HG02884 (cell line): ENCODE measurements around the gene MACC1.
"Not testable (repeated sequence)": the region's sequence is repeated elsewhere in the genome, so short reads cannot be mapped to it uniquely, and the experiment has no call there.

Experiments
- ATAC-seq: cut with Tn5 transposase; IDR thresholded peaks from one replicate; pipeline ENCODE4 v1.9.1; 2021; ENCODE audit warnings: mild to moderate bottlenecking, moderate library complexity; ENCODE audit not compliant: unreplicated experiment

MACC1 gene

DNA sequence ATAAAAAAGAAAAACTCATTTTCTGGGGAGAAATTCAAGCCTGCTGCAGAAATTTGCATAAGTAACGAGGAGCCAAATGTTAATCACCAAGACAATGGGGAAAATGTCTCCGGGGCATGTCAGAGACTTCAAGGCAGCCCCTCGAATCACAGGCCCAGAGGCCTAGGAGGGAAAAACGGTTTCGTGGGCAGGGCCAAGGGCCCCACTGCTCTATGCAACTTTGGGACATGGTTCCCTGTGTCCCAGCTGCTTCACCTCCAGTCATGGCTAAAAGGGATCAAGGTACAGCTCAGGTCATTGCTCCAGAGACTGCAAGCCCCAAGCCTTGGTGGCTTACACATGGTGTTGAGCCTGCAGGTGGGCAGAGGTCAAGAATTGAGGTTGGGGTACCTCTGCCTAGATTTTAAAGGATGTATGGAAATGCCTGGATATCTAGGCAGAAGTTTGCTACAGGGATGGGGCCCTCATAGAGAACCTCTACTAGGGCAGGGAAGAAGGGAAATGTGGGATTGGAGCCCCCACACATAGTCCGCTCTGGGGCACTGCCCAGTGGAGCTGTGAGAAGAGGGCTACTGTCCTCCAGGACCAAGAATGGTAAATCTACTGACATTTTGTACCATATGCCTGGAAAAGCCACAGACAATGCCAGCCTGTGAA is 8.4 kb downstream of the MACC1 start:
- ATAC-seq, result no peak

DNA sequence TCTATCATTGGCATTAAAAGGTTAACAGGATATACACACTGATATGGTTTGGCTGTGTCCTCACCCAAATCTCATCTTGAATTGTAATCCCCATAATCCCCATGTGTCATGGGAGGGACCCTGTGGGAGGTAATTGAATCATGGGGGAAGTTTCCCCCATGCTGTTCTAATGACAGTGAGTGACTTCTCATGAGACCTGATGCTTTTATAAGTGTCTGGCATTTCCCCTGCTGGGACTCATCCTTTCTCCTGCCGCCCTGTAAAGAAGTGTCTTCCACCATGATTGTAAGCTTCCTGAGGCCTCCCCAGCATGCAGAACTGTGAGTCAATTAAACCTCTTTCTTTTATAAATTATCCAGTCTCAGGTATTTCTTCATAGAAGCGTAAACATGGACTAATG is 9.4 kb downstream of the MACC1 start:
- ATAC-seq, result not testable (repeated sequence)

DNA sequence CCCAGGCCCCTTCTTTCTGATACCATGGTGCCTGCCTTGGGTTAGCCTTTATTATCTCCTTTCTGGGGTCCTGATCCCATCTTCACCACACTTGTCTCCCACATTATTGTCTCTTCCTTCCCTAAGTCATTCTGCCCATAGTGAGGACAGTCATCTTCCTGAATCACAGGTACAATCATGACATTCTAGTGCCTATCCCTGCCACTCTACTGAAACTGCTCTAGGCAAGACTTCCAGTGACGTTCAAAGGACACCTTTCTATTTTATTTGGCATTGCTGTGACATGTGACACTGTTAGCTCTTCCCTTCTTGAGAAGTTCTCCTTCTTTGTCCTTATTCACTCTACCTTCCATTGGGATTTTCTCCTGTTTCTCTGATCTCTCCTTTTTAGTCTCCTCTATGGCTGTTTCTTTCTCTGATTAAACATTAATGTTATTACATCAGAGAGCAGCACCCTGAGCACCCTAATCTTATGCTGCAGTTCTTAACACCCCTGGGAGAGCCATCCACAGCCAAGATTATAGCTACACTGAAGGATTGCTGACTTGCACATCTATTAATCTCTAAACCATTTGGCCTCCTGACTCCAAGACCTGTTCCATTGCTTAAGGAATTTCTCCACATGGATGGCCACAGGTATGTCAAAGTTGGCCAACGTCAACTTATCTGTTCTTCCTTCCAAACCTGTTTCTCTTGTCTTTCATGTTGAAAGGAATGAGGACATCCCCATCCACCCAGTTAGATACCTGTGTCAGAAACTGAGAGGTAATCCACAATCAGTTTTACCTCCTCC is 10.9 kb downstream of the MACC1 start:
- ATAC-seq, result no peak

GRCh38 chr7:20203316-20203715 is 13.9 kb downstream of the MACC1 start:
- ATAC-seq, result no peak

GRCh38 chr7:20201380-20201779 is 15.8 kb downstream of the MACC1 start:
- ATAC-seq, result peak; percentile 31

DNA sequence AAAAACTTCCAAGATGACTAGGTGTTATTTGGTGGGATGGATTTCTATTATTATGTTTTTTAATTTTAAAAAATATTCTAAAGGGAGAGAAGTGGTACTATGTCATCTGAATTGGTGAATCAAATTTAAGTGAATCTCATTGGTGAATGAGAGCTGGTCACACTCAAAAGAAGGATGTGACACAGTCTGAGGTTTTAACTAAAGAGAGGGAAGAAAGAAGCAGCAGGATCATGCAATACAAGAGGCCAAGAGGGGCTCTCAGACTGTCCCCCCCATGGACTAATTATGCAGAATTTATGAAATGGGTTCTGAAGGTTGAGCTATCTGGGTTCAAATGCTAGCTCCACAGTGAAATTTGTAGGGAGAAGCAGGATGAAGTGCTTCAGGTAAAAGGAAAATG is 16.2 kb downstream of the MACC1 start:
- ATAC-seq, result no peak

- ATAC-seq, result peak; percentile 30
Observed at GRCh38 chr7:20200361-20200760, 16.8 kb downstream of the MACC1 start.

DNA sequence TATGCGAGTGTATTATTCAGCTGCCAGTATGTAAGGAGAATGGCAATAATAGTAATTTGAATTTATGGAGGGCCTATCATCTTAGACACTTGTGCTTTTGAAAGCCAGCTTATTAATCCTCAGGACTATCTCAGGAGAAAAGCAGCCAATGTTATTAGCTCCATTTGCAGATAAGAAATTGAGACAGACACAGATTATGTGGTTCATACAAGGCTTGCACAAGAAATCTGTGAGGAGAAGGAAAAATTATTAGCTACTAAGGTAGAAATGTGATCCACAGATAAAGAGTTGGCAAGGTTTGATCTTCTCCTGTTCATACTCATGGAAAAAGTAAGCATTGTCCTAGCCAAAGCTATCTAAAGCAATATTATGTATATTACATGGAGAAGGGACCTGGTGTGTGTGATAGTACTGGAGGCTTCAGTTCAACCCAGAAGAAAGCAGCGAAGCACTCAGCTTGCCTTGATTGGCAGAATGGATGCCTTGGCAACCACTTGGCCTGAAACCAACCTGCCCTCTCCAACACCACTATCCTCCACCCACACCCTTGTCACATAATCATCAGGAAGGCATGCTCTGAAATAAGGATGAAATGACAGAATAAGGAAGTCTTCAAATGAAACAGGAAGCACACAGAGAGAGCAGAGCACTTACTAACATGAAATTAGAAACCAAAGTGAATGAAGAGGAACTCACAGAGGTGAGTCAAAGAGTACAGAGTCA is 18.0 kb downstream of the MACC1 start:
- ATAC-seq, result peak; percentile 83

DNA sequence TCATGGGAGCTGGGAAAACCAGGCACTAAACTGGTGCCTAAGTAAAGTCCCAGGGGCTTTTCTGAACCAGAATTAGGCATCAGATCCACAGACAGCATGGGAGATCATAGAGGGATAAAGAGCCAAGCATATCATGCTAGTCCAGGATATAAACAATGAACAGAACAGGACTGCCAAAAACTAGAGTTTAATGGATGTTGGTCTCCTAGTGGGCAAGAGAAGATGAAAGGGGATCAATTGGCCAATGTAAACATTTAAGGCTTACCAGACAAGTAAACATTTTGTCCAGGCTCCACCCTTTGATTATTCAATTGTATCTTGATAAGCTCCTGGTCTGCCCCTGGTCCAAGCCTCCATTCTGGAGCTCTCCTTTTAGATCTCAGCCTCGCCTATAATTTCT is 18.9 kb downstream of the MACC1 start:
- ATAC-seq, result no peak

DNA sequence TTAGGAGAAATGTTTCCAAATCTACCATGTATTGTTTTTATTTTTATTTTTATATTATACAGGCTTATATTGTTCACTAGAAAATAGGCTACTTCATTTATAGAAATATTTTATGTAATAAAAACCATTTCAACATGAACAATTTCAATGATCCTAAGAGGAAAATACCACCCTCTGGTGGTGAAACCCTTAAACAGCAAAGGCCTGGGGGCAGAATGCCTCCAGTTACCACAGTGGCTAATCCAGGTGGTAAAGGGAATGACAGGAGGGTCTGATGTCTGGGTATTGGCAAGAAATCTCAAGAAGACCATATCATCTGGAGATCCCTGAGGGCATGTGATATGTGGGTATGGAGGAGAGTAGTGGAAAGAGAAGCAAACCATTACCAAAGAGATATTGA is 19.3 kb downstream of the MACC1 start:
- ATAC-seq, result no peak

- ATAC-seq, result no peak
Observed at GRCh38 chr7:20197125-20197748, 19.9 kb downstream of the MACC1 start.

DNA sequence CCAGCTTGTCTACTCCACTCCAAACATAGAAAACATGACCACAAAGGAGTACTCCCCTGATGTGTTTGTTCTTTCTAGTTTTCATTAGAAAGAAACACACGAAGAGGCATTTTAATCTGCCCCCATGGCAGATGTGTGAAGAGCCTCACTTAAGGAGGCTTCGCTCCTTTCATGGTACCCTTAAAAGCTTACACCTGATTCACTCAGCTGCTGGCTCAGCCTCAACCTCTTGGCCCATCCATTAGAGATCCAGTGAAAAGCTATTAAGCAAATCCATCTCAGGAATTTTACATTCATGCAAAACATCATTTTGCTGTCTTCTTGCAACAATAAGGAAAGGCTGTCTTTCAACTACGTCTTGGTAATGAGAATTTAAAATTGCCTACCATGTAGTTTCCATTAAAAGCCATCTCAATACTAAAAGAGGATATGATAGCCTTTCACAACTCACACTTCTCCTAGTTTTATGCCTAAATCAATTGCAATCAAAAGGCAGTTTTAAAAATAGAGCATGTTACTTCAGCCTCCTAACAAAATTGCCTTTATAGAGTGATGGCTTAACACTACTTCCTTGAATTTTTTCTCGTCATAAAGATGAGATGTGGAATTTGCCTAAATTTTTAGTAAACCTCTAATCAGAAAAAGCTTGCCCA is 22.7 kb downstream of the MACC1 start:
- no peak for ATAC-seq

DNA sequence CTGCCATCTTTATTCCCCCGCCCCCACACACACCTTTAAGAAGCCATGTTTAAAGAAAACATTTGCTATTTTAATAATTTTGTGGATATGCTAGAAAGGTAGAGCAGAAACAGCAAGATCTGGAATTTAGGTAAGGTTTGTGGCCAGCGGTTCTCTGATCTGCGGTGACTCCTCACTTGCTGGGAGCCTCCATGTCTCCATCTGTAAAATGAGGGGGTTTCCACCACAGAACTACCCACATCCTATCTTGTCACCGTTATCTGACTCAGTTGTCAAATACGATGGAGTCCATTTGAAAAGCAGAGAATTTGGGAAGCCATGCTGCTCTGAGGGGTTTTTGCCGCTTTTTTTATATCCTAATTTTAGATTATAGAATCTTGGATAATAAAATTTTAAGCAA is 23.3 kb downstream of the MACC1 start:
- ATAC-seq, result no peak

GRCh38 chr7:20193242-20193777 is 23.9 kb downstream of the MACC1 start:
- ATAC-seq, result peak; percentile 66

- ATAC-seq, result no peak
Observed at GRCh38 chr7:20191391-20191869, 25.8 kb downstream of the MACC1 start.

DNA sequence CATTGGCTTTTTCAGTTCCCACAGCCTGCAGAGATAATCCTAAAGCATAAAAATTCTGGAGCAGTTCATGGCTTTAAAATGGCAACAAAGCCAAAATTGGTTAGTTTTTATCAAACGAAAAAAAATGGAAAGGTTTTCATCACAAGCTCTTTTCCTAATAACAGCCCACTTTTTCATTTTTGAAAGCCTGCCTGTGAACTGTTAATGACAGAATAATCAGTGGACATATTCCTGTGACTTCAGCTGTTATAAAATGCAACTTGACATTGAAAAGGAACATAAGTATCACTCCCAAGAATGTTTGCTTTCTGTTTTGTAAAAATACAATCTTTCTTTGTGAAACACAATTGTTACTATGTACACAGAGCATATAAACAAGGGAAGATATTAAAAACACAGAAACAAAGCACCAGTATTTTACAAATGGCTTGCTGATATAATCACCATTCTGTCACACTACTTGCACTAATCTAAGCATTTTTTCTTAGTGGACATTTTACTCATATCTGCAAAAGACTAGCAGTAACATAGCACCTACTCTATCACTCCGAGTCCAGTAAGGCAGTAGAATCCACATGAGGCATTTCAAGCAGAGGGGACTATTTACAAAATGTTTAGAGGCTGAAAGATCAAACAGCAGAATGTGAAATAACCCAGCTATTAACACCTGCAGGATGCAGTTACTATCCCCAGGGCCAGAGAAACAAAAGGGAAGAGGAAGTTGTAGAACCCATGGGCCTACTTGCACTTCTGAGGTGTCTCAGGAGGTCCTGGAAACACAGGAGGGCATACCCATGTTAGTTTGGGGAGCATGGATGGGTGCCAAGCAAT is 26.4 kb downstream of the MACC1 start:
- ATAC-seq, result no peak

DNA sequence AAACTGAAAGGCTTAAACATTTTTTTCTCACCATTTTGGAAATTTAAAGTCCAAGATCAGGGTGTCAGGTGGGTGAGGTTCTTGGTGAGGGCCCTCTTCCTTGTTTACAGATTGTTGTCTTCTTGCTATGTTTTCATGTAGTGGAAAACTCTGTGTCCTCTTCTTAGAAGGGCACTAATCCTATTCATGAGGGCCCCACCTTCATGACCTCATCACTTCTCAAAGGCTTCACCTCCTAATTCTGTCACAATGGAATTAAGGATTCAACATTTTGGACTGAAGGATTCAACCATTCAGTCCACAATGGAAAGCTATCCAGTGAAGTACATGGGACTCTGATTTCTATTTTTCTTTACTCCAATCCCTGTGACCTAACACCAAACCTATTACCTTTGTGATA is 27.3 kb downstream of the MACC1 start:
- no peak for ATAC-seq

DNA sequence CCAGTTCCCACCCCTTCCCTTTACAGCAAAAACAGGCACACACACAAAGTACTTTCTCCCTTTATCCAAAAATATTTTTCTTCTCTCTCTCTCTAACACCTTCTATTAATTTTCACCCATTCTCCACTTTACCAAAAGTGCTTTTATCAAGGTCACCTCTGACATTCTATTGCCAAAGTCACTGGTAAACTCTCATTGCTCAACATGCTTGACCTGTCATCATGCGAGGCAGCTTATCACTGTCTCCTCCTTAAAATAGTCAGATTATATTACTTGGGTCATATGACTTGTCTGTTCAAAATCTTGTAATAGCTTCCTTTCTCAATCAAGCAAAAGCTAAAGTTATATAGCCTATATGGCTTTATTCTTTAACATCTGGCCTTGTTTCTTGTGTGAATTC is 28.6 kb downstream of the MACC1 start:
- ATAC-seq, result no peak

DNA sequence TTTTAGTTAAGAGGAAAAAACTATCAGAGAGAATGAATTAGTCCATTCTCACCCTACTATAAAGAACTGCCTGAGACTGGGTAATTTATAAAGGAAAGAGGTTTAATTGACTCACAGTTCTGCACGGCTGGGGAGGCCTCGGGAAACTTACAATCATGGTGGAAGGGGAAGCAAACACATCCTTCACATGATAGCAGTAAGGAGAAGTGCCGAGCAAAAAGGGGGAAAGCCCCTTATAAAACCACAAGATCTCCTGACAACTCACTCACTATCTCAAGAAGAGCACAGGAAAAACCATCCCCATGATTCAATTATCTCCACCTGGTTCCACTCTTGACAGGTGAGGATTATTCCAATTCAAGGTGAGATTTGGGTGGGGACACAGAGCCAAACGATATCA is 29.3 kb downstream of the MACC1 start:
- ATAC-seq, result not testable (repeated sequence)

DNA sequence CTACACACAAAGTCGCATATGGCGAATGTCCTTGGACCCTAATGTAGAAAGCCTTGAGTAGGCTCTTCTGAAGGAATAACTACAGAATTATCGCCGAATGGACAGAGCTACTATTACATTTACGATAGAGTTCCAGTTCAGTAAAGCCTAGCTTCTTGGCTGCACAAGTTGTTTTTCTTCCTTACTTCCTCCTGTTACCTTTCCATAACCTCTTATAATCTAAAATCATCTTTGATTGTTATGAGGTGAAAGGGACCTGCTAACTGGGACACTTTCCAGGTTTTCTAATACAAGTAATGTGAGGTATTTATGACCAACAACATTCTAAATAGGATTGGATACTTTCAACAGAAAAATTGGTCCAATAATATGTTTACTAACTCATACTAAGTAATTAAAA is 31.2 kb downstream of the MACC1 start:
- no peak for ATAC-seq
